Liver (tissue), 9 donors: ENCODE data around the gene ARHGAP1. TPM values are rescaled to one million over a fixed set of nuclear protein-coding genes. Genes with fewer than 3 reads are reported as not detected.

Experiments
- DNase-seq: peaks from one replicate; pipeline ENCODE4 v3.0.0-alpha.2; 2017; ENCODE audit warnings: low spot score
- H3K27ac ChIP-seq, 2 donors: one replicate each; pipeline ENCODE4 v1.7.0; 2013; ENCODE audit warnings: inconsistent platforms in 2 of 2, low read length in 2 of 2, control low read depth in 1 of 2, low read depth in 1 of 2, mild to moderate bottlenecking in 1 of 2
- H3K27me3 ChIP-seq, 4 donors: one replicate each; pipeline versions ENCODE4 v1.6.1 to v1.7.0; 2013; ENCODE audit warnings: low read length in 3 of 4, inconsistent platforms in 1 of 4, mild to moderate bottlenecking in 1 of 4, moderate library complexity in 1 of 4; ENCODE audit not compliant: control insufficient read depth in 4 of 4, insufficient read depth in 4 of 4
- H3K36me3 ChIP-seq, 4 donors: one replicate each; pipeline versions ENCODE4 v1.6.1 to v1.7.0; 2013; ENCODE audit warnings: low read length in 3 of 4, mild to moderate bottlenecking in 3 of 4, low read depth in 1 of 4, moderate library complexity in 1 of 4; ENCODE audit not compliant: control insufficient read depth in 4 of 4, insufficient read depth in 3 of 4
- H3K4me1 ChIP-seq, 4 donors: one replicate each; pipeline versions ENCODE4 v1.6.1 to v1.7.0; 2013; ENCODE audit warnings: low read length in 3 of 4, mild to moderate bottlenecking in 3 of 4, moderate library complexity in 1 of 4; ENCODE audit not compliant: control insufficient read depth in 4 of 4, insufficient read depth in 4 of 4
- H3K4me3 ChIP-seq, 3 donors: one replicate each; pipeline versions ENCODE4 v1.6.1 to v1.7.0; 2013; ENCODE audit warnings: low read length in 3 of 3, control low read depth in 1 of 3, low read depth in 1 of 3, mild to moderate bottlenecking in 1 of 3
- H3K9ac ChIP-seq, 2 donors: one replicate each; pipeline ENCODE4 v1.7.0; 2013; ENCODE audit warnings: low read length in 2 of 2, mild to moderate bottlenecking in 2 of 2, moderate library complexity in 2 of 2, control low read depth in 1 of 2, low read depth in 1 of 2
- H3K9me3 ChIP-seq, 4 donors: one replicate each; pipeline versions ENCODE4 v1.6.1 to v1.7.0; 2013; ENCODE audit warnings: low read length in 3 of 4; ENCODE audit not compliant: control insufficient read depth in 4 of 4
- ATF3 ChIP-seq: IDR thresholded peaks from 2 replicates; pipeline ENCODE4 v1.6.1; 2016; ENCODE audit warnings: antibody characterized with exemption
- CTCF ChIP-seq: fragments of 150-350 bp; IDR thresholded peaks from 2 replicates; pipeline ENCODE4 v1.5.1; 2017; ENCODE audit warnings: improper control_type of control experiment, low read depth, low read length; ENCODE audit not compliant: missing input control
- EGR1 ChIP-seq, 2 donors: IDR thresholded peaks; 2 replicates each; pipeline ENCODE4 v1.6.1; 2016 to 2018; ENCODE audit warnings: antibody characterized with exemption in 2 of 2, low read depth in 2 of 2
- FOXA1 ChIP-seq: IDR thresholded peaks from 2 replicates; pipeline ENCODE4 v1.6.1; 2016; ENCODE audit warnings: antibody characterized with exemption
- FOXA2 ChIP-seq: IDR thresholded peaks from 2 replicates; pipeline ENCODE4 v1.6.1; 2016; ENCODE audit warnings: antibody characterized with exemption
- GABPA ChIP-seq, 2 donors: IDR thresholded peaks in 1 of 2; conservative IDR thresholded peaks in 1 of 2; 2 replicates each; pipeline ENCODE4 v1.6.1; 2016; ENCODE audit warnings: antibody characterized with exemption in 2 of 2, mild to moderate bottlenecking in 1 of 2, moderate library complexity in 1 of 2
- HNF4A ChIP-seq, 2 donors: conservative IDR thresholded peaks; 2 replicates each; pipeline ENCODE4 v1.6.1; 2016; ENCODE audit warnings: antibody characterized with exemption in 2 of 2, mild to moderate bottlenecking in 2 of 2
- HNF4G ChIP-seq: IDR thresholded peaks from 2 replicates; pipeline ENCODE4 v1.6.1; 2016; ENCODE audit warnings: antibody characterized with exemption
- NR2F2 ChIP-seq: IDR thresholded peaks from 2 replicates; pipeline ENCODE4 v1.6.1; 2016; ENCODE audit warnings: antibody characterized with exemption
- RAD21 ChIP-seq, 2 donors: IDR thresholded peaks; 2 replicates each; pipeline ENCODE4 v1.6.1; 2016; ENCODE audit warnings: antibody characterized with exemption in 2 of 2, mild to moderate bottlenecking in 2 of 2
- SP1 ChIP-seq: IDR thresholded peaks from 2 replicates; pipeline ENCODE4 v1.6.1; 2018; ENCODE audit warnings: antibody characterized with exemption, mild to moderate bottlenecking
- YY1 ChIP-seq: IDR thresholded peaks from 2 replicates; pipeline ENCODE4 v1.6.1; 2016; ENCODE audit warnings: antibody characterized with exemption, mild to moderate bottlenecking
- WGBS: extraction: QIAGEN DNeasy Blood & Tissue Kit; methylation state at CpG from one replicate; pipeline ENCODE4 v1.1.7; 2013; 5-methylcytosine and 5-hydroxymethylcytosine counted together
- polyA plus RNA-seq, 2 donors: library from polyadenylated mRNA; stranded (reverse) in 1 of 2; unstranded in 1 of 2; fragments of 200-250 nt in 1 of 2; fragments of >200 nt in 1 of 2; fragmentation: Nextera tagmentation in 1 of 2; extraction: Ambion mirVana in 1 of 2; gene quantifications; one replicate each; pipeline versions ENCODE4 v1.2.1 to v1.2.3, GENCODE V29; 2013 to 2015
- total RNA-seq, 2 donors: library from RNA; depleted of rRNA; stranded (reverse); fragments of >200 nt; gene quantifications; one replicate each; pipeline ENCODE4 v1.2.3, GENCODE V29; 2014
- TF ChIP-seq, protein P1 (sequence below): IDR thresholded peaks from 2 replicates; pipeline ENCODE4 v1.6.1; 2016; ENCODE audit warnings: antibody characterized with exemption, mild to moderate bottlenecking
- TF ChIP-seq, protein P2 (sequence below): IDR thresholded peaks from 2 replicates; pipeline ENCODE4 v1.6.1; 2016; ENCODE audit warnings: antibody characterized with exemption
- donor health status: healthy.
- donor health status: healthy.
- donor health status: healthy.
- donor health status: healthy.
- donor health status: healthy.

The ARHGAP1 gene
- total and polyA plus RNA-seq, 4 donors = 10.9 to 21.9 (median 20.1) TPM

DNA sequence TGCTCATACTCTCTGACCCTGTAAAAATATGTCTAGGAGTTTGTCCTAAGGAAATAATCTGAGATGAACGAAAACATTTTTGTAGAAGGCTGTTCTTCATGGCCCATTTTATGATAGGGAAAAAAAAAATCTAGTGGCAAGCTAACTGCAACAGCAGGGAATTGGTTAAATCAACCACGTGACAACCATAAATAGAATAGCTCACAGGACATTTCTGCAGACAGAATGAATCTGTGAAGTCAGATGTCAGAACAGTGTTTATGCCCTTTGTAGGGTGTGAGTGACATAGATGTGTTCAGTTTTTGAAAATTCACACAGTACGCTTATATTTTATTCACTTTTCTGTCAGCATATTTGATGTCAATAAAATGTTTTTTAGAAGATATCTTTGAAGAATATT lies 16.1 kb downstream of the ARHGAP1 start:
- no peak overlapping the region for H3K4me3 ChIP-seq
- 83% methylated on average over 3 of the region's 3 CpGs for WGBS
- H3K9me3 ChIP-seq = no peaks in the 10 kb centered on the region
- H3K9ac ChIP-seq = no peak overlapping the region
- DNase-seq = no peak
- no peaks in the 10 kb centered on the region for H3K27me3 ChIP-seq
- peaks cover 0 to 2% (median 0%) of the 10 kb centered on the region in 4 donors for H3K4me1 ChIP-seq
- H3K27ac ChIP-seq = no peak overlapping the region
- peaks cover 20 to 62% (median 38%) of the 10 kb centered on the region in 4 donors for H3K36me3 ChIP-seq
- TF ChIP-seq FOXA1 (no peak), EGR1 (IDR thresholded peaks at IDR 0.05; ENCODE audit: low read depth in 2 of 2) (no peak), HNF4G (no peak), GABPA (IDR thresholded peaks at IDR 0.05 in 1 of 2, conservative IDR thresholded peaks at IDR 0.05 in 1 of 2) (no peak), HNF4A (conservative IDR thresholded peaks at IDR 0.05) (no peak), RAD21 (IDR thresholded peaks at IDR 0.05) (no peak), NR2F2 (no peak), FOXA2 (no peak)
- TF ChIP-seq, protein P1, sequence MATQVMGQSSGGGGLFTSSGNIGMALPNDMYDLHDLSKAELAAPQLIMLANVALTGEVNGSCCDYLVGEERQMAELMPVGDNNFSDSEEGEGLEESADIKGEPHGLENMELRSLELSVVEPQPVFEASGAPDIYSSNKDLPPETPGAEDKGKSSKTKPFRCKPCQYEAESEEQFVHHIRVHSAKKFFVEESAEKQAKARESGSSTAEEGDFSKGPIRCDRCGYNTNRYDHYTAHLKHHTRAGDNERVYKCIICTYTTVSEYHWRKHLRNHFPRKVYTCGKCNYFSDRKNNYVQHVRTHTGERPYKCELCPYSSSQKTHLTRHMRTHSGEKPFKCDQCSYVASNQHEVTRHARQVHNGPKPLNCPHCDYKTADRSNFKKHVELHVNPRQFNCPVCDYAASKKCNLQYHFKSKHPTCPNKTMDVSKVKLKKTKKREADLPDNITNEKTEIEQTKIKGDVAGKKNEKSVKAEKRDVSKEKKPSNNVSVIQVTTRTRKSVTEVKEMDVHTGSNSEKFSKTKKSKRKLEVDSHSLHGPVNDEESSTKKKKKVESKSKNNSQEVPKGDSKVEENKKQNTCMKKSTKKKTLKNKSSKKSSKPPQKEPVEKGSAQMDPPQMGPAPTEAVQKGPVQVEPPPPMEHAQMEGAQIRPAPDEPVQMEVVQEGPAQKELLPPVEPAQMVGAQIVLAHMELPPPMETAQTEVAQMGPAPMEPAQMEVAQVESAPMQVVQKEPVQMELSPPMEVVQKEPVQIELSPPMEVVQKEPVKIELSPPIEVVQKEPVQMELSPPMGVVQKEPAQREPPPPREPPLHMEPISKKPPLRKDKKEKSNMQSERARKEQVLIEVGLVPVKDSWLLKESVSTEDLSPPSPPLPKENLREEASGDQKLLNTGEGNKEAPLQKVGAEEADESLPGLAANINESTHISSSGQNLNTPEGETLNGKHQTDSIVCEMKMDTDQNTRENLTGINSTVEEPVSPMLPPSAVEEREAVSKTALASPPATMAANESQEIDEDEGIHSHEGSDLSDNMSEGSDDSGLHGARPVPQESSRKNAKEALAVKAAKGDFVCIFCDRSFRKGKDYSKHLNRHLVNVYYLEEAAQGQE = no peak
- TF ChIP-seq, protein P2, sequence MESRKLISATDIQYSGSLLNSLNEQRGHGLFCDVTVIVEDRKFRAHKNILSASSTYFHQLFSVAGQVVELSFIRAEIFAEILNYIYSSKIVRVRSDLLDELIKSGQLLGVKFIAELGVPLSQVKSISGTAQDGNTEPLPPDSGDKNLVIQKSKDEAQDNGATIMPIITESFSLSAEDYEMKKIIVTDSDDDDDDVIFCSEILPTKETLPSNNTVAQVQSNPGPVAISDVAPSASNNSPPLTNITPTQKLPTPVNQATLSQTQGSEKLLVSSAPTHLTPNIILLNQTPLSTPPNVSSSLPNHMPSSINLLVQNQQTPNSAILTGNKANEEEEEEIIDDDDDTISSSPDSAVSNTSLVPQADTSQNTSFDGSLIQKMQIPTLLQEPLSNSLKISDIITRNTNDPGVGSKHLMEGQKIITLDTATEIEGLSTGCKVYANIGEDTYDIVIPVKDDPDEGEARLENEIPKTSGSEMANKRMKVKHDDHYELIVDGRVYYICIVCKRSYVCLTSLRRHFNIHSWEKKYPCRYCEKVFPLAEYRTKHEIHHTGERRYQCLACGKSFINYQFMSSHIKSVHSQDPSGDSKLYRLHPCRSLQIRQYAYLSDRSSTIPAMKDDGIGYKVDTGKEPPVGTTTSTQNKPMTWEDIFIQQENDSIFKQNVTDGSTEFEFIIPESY = no peak

DNA sequence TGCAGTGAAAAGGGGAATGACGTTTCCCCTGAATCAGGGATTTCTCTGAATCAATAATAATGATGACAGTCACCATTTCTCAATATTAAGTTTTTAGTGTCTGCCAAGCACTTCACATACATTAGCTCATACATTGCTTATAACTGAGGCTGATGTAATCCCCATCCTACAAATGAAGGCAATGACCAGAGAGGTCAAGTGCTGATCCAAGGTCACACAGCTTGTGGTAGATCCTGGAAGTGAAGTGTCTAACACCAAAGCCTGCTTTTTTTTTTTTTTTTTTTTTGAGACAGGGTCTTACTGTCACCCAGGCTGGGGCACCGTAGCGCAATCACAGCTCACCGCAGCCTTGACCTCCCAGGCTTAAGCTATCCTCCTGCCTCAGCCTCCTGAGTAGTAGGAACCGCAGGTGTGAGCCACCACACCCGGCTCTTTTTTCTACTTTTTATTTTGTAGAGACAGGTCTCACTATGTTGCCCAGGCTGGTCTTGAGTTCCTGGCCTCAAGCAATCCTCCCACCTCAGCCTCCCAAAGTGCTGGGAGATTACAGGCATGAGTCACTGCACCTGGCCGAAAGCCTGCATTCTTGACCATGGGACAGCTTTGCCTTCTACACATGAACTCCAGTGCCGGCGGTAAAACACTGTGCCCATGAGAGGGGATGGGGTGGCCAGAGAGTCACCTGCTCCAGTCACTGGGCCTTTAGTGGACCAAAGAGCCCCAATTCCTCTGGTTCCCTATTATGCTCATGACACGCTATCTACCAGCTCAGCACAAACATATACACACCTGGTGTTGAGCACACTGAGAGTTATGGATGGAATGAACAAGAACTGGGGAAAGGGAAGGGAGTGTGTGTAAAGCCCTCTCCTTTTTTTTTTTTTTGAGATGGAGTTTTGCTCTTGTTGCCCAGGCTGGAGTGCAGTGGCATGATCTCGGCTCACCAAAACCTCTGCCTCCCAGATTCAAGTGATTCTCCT lies 17.4 kb downstream of the ARHGAP1 start:
- DNase-seq = no peak

More for the DNA sequence above, 17.4 kb downstream of the ARHGAP1 start:
- Histone ChIP-seq H3K9ac (no peak overlapping the region), H3K27me3 (no peaks in the 10 kb centered on the region), H3K36me3 (peaks cover 27 to 69% (median 48%) of the 10 kb centered on the region in 4 donors), H3K9me3 (no peaks in the 10 kb centered on the region), H3K4me1 (peaks cover 0 to 2% (median 0%) of the 10 kb centered on the region in 4 donors), H3K4me3 (no peak overlapping the region), H3K27ac (peak overlapping the region in 1 of 2 donors; percentile 11)
- TF ChIP-seq HNF4A (conservative IDR thresholded peaks at IDR 0.05) (no peak), FOXA2 (no peak), GABPA (IDR thresholded peaks at IDR 0.05 in 1 of 2, conservative IDR thresholded peaks at IDR 0.05 in 1 of 2) (no peak), YY1 (no peak), ATF3 (no peak), CTCF (no peak), NR2F2 (no peak), HNF4G (no peak), SP1 (no peak), FOXA1 (no peak), EGR1 (IDR thresholded peaks at IDR 0.05; ENCODE audit: low read depth in 2 of 2) (no peak)
- TF ChIP-seq, protein P1 = no peak
- TF ChIP-seq, protein P2 = no peak
- 93% methylated on average over 11 of the region's 11 CpGs for WGBS
